ENCODE measurements around the gene CASD1. TPM values are rescaled to one million over a fixed set of nuclear protein-coding genes. Genes with fewer than 3 reads are reported as not detected.

The CASD1 gene
- polyA plus RNA-seq, 2 of the 4 experiments (the other 2 are of a cell fraction), result 16.3 to 35.4 TPM

DNA sequence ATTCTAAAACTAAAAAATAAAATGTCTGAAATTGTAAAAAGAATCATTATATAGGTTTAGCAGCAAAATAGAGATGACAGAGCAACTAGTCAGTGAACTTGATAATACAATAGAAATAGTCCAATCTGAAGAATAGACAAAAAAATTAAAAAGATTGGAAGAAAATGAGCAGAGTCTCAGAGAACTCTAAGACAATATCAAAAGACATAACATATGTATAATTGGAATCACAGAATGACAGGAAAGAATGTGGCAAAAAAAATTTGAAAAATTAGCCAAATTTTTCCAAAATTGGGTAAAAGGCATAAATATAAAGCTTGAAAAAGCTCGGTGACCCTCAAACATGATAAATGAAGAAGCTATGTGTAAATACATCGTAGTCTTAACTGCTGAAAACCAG is 38.0 kb upstream of the CASD1 start:
- FAIRE-seq (no peak), ATAC-seq (no peak), DNase-seq (ENCODE audit: low read depth in 1 of 2, low spot score in 1 of 2) (no peak)
- Histone ChIP-seq H3K27ac (no peak overlapping the region), H3K9me3 (peaks cover 9% of the 10 kb centered on the region; the same call in 1 of the 3 replicates), H3K4me2 (no peak overlapping the region), H3K4me3 (no peak overlapping the region), H3K4me1 (no peaks in the 10 kb centered on the region)
- CTCF ChIA-PET, result interaction anchor here (1.0 kb wide), 1 partner anchor 9 kb away, joined by 3 read pairs; no protein-coding TSS in a partner anchor
- 25% methylated on average over 2 of the region's 2 CpGs for WGBS (ENCODE audit: missing lambda C conversion rate)
- POLR2A ChIA-PET, result no interaction called here
- TF ChIP-seq RAD21 (conservative IDR thresholded peaks at IDR 0.05 in 1 of 2, IDR thresholded peaks at IDR 0.05 in 1 of 2) (no peak), POLR2AphosphoS2 (conservative IDR thresholded peaks at IDR 0.05; ENCODE audit: low read length) (no peak), SREBF2 (IDR thresholded peaks at IDR 0.05) (no peak), RARB (CRISPR knock-in tag; IDR thresholded peaks at IDR 0.05) (no peak)

DNA sequence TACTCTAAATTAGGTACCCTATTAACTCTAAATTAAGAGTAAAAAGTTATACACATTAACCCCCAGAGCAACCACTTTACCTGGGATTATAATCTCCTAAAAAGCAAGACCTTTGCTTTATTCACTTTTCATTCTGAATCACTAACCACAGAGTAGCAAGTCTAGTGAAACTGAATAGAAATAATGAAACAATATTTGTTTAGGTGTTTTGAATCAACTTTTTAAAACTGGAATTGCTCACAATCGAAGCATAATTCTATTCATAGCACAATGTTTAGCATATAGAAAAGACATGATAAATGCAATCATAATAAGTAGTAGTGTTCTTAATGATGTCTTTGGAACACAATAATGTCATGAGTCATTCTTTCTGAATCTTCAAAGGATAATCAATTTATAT is 37.0 kb upstream of the CASD1 start:
- FAIRE-seq (no peak), ATAC-seq (no peak), DNase-seq (ENCODE audit: low read depth in 1 of 2, low spot score in 1 of 2) (no peak)
- H3K27ac ChIP-seq, result no peak overlapping the region
- H3K9me3 ChIP-seq, result peaks cover 9% of the 10 kb centered on the region; the same call in 1 of the 3 replicates
- 28% methylated on average over 1 of the region's 1 CpG for WGBS (ENCODE audit: missing lambda C conversion rate)
- ChIA-PET CTCF (no interaction called here), POLR2A (no interaction called here)
- no peak overlapping the region for H3K4me3 ChIP-seq
- H3K4me2 ChIP-seq, result no peak overlapping the region
- no peak for TF ChIP-seq HOXB13 (CRISPR knock-in tag; IDR thresholded peaks at IDR 0.05; ENCODE audit: low read depth)
- TF ChIP-seq RNF2 (IDR thresholded peaks at IDR 0.05; ENCODE audit: borderline replicate concordance, low read depth), result no peak
- TF ChIP-seq CBX8 (IDR thresholded peaks at IDR 0.05), result no peak
- TF ChIP-seq CHD4 (IDR thresholded peaks at IDR 0.05; ENCODE audit: borderline replicate concordance), result no peak
- TF ChIP-seq, protein P1, sequence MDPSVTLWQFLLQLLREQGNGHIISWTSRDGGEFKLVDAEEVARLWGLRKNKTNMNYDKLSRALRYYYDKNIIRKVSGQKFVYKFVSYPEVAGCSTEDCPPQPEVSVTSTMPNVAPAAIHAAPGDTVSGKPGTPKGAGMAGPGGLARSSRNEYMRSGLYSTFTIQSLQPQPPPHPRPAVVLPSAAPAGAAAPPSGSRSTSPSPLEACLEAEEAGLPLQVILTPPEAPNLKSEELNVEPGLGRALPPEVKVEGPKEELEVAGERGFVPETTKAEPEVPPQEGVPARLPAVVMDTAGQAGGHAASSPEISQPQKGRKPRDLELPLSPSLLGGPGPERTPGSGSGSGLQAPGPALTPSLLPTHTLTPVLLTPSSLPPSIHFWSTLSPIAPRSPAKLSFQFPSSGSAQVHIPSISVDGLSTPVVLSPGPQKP (IDR thresholded peaks at IDR 0.05; ENCODE audit: low read depth, low read length), result no peak
- TF ChIP-seq MYC (IDR thresholded peaks at IDR 0.05; ENCODE audit: borderline replicate concordance, low read length), result no peak
- TF ChIP-seq MAZ (IDR thresholded peaks at IDR 0.05; ENCODE audit: borderline replicate concordance, low read depth, low read length), result no peak
- no peak for TF ChIP-seq FOXS1 (CRISPR knock-in tag; IDR thresholded peaks at IDR 0.05)
- no peaks in the 10 kb centered on the region for H3K4me1 ChIP-seq

DNA sequence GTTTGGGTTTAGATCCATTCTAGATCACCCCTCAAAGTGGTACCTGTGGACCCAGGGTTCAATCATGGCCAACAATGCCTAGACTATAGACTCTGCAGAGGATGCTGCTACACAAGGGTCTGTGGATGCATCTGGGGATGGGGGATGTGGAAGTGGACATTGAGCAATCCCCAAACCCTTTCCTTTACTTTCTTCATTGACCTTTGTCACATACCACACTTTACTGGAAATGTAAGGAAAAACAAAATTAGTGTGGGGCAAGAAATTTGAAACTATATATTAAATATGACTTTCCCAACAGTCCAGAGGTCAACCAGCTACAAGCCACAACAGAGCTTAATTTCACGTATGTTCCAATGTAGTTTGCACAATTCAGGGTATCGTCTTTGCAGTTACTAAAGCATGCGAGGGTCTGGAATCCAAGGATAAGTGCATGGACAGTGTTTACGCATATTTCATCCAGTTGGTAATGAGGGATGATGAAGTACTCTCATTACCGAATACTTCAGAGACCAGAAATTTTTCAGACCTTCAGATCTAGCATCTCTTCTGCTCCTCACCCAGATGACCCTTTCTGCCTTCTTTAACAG is 33.3 kb upstream of the CASD1 start:
- CTCF ChIA-PET, result interaction anchor here (1.6 kb wide), 1 partner anchor 8 kb away, joined by 6 read pairs; no protein-coding TSS in a partner anchor
- ATAC-seq, result no peak
- H3K27ac ChIP-seq, result no peak overlapping the region

More for the DNA sequence above, 33.3 kb upstream of the CASD1 start:
- DNase-seq (ENCODE audit: low read depth in 1 of 2, low spot score in 1 of 2) (no peak), FAIRE-seq (no peak)
- POLR2A ChIA-PET, result no interaction called here
- no peak overlapping the region for H3K4me2 ChIP-seq
- H3K9me3 ChIP-seq, result peaks cover 4% of the 10 kb centered on the region; the same call in 1 of the 3 replicates
- WGBS (ENCODE audit: missing lambda C conversion rate), result 81% methylated on average over 5 of the region's 5 CpGs
- 0 out of 3 replicates have a peak, but pooled peaks cover 3% of the 10 kb centered on the region for H3K4me1 ChIP-seq
- no peak overlapping the region for H3K4me3 ChIP-seq
- TF ChIP-seq TFCP2L1 (CRISPR knock-in tag; IDR thresholded peaks at IDR 0.05) (no peak), RAD21 (conservative IDR thresholded peaks at IDR 0.05 in 1 of 2, IDR thresholded peaks at IDR 0.05 in 1 of 2) (no peak), HOXB5 (CRISPR knock-in tag; IDR thresholded peaks at IDR 0.05) (no peak), CBX2 (IDR thresholded peaks at IDR 0.05; ENCODE audit: borderline replicate concordance, low read depth) (no peak), ESRRA (IDR thresholded peaks at IDR 0.05; ENCODE audit: borderline replicate concordance, low read length) (no peak), POLR2AphosphoS2 (conservative IDR thresholded peaks at IDR 0.05; ENCODE audit: low read length) (no peak), CHD4 (IDR thresholded peaks at IDR 0.05; ENCODE audit: borderline replicate concordance) (no peak), HDAC2 (IDR thresholded peaks at IDR 0.05) (no peak), ZNF302 (CRISPR knock-in tag; IDR thresholded peaks at IDR 0.05) (no peak), MAFK (IDR thresholded peaks at IDR 0.05; ENCODE audit: partially characterized antibody) (no peak), ZSCAN20 (CRISPR knock-in tag; IDR thresholded peaks at IDR 0.05) (no peak), NR3C1 (IDR thresholded peaks at IDR 0.05) (no peak), POLR2A (IDR thresholded peaks at IDR 0.05; ENCODE audit: low read length) (no peak), ZFP36 (IDR thresholded peaks at IDR 0.05; ENCODE audit: borderline replicate concordance, partially characterized antibody) (no peak), CEBPB (IDR thresholded peaks at IDR 0.05) (no peak)
- TF ChIP-seq, protein P2, sequence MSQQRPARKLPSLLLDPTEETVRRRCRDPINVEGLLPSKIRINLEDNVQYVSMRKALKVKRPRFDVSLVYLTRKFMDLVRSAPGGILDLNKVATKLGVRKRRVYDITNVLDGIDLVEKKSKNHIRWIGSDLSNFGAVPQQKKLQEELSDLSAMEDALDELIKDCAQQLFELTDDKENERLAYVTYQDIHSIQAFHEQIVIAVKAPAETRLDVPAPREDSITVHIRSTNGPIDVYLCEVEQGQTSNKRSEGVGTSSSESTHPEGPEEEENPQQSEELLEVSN (IDR thresholded peaks at IDR 0.05; ENCODE audit: borderline replicate concordance, low read depth), result no peak
